ENCODE data around the gene PAXIP1. TPM values are rescaled to one million over a fixed set of nuclear protein-coding genes. Genes with fewer than 3 reads are reported as not detected.

Gene PAXIP1
- total RNA-seq, 1 donor from 2014 or later: 11.8 TPM

- no peak overlapping the region for H3K27ac ChIP-seq
- no peak for ATAC-seq
- TF ChIP-seq, protein P1, sequence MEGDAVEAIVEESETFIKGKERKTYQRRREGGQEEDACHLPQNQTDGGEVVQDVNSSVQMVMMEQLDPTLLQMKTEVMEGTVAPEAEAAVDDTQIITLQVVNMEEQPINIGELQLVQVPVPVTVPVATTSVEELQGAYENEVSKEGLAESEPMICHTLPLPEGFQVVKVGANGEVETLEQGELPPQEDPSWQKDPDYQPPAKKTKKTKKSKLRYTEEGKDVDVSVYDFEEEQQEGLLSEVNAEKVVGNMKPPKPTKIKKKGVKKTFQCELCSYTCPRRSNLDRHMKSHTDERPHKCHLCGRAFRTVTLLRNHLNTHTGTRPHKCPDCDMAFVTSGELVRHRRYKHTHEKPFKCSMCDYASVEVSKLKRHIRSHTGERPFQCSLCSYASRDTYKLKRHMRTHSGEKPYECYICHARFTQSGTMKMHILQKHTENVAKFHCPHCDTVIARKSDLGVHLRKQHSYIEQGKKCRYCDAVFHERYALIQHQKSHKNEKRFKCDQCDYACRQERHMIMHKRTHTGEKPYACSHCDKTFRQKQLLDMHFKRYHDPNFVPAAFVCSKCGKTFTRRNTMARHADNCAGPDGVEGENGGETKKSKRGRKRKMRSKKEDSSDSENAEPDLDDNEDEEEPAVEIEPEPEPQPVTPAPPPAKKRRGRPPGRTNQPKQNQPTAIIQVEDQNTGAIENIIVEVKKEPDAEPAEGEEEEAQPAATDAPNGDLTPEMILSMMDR (IDR thresholded peaks at IDR 0.05): no peak
These were observed 30.1 kb upstream of the PAXIP1 start for GRCh38 chr7:155032978-155033377.

DNA sequence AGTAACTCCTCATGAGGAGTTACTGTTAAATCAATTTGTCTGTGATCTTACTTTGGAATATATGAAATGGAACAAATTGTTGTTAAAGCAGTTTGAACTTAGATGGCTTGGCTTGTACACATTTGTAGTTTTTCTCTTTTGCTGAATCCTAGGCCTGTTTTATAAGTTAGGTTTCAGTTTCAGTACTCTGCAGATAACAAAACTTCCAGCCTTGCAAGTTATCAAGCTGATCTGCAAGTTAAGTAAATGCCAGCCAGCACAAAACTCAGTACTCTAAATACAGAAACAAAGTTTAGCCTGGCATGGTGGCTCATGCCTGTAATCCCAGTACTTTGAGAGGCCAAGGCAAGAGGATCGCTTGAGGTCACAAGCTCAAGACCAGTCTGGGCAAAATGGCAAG is 25.0 kb upstream of the PAXIP1 start:
- ATAC-seq: no peak
- TF ChIP-seq, protein P1 (IDR thresholded peaks at IDR 0.05): no peak
- Histone ChIP-seq H3K27me3 (no peaks in the 10 kb centered on the region), H3K27ac (no peak overlapping the region), H3K36me3 (no peaks in the 10 kb centered on the region), H3K4me1 (no peaks in the 10 kb centered on the region), H3K9me3 (peaks cover 9% of the 10 kb centered on the region), H3K4me3 (no peak overlapping the region)
- intact Hi-C loops (cut with DNase I): no loop called here
- DNase-seq: no peak

More at GRCh38 chr7:155032978-155033377, 30.1 kb upstream of the PAXIP1 start:
- H3K9me3 ChIP-seq: peaks cover 9% of the 10 kb centered on the region
- intact Hi-C loops (cut with DNase I): no loop called here
- no peaks in the 10 kb centered on the region for H3K4me1 ChIP-seq
- no peak for DNase-seq
- no peaks in the 10 kb centered on the region for H3K27me3 ChIP-seq
- no peaks in the 10 kb centered on the region for H3K36me3 ChIP-seq
- H3K4me3 ChIP-seq: no peak overlapping the region

DNA sequence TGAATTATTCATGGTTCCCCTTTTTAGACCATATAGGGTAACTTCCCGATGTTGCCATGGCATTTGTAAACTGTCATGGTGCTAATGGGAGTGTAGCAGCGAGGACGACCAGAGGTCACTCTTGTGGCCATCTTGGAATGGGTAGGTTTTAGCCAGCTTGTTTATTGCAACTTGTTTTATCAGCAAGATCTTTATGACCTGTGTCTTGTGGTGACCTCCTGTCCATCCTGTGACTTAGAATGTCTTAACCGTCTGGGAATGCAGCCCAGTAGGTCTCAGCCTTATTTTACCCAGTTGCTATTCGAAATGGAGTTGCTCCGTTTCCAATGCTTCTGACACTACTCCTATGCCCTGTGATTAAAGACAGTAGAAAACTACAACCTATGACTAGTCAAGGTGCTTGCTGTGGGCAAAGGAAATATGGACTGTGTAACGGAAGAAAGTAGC is 18.8 kb upstream of the PAXIP1 start:
- DNase-seq (no peak), ATAC-seq (no peak)
- no peak overlapping the region for H3K4me3 ChIP-seq
- H3K36me3 ChIP-seq: no peaks in the 10 kb centered on the region
- H3K4me1 ChIP-seq: no peaks in the 10 kb centered on the region
- H3K9me3 ChIP-seq: no peaks in the 10 kb centered on the region
- no peak overlapping the region for H3K27ac ChIP-seq
- TF ChIP-seq, protein P1 (IDR thresholded peaks at IDR 0.05): no peak
- H3K27me3 ChIP-seq: no peaks in the 10 kb centered on the region
- intact Hi-C loops (cut with DNase I): no loop called here

GRCh38 chr7:155020996-155021395 is 18.1 kb upstream of the PAXIP1 start:
- Histone ChIP-seq H3K9me3 (no peaks in the 10 kb centered on the region), H3K27me3 (no peaks in the 10 kb centered on the region), H3K27ac (no peak overlapping the region), H3K4me3 (no peak overlapping the region), H3K4me1 (no peaks in the 10 kb centered on the region), H3K36me3 (no peaks in the 10 kb centered on the region)
- ATAC-seq (no peak), DNase-seq (no peak)
- TF ChIP-seq, protein P1 (IDR thresholded peaks at IDR 0.05): no peak
- intact Hi-C loops (cut with DNase I): no loop called here

DNA sequence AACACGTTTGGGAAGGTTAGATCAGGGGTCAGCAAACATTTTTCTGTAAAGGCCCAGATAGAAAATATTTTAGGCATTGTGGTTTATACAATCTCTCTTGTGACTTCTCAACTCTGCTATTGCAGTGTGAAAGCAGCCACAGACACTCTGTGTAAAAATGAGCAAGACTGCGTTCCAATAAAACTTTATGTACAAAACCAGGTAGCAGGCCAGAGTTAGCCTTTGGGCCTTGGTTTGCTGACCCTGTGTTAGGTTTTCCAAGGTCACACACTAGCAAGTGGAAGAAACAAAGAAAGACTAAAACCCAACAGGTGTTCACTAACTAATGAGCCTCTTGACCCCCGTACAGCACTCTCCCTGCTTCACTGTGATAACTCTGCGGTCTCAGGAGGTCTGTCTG is 14.9 kb upstream of the PAXIP1 start:
- ATAC-seq: no peak
- Histone ChIP-seq H3K36me3 (no peaks in the 10 kb centered on the region), H3K4me3 (no peak overlapping the region), H3K9me3 (no peaks in the 10 kb centered on the region), H3K27ac (no peak overlapping the region), H3K4me1 (no peaks in the 10 kb centered on the region), H3K27me3 (no peaks in the 10 kb centered on the region)
- TF ChIP-seq, protein P1 (IDR thresholded peaks at IDR 0.05): no peak
- intact Hi-C loops (cut with DNase I): no loop called here
- DNase-seq: no peak

DNA sequence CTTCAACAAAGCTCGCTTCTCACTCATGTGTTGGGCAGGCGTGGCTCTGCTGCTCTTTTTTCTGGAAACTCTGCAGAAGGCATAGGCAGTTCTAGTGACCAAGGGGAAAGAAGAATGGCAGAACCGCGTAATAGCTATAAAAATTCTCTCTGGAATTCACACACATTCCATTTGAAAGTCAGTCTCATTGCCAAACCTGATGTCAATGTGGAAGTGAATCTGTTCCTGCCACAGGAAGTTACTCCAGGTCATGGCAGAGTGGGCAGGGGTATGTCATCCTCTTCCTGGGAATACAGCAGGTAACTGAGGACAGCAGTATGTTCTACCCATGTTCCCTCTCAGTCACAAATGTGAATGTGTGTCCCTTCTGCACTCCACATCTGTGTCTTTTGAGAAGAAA is 8.2 kb upstream of the PAXIP1 start:
- TF ChIP-seq, protein P1 (IDR thresholded peaks at IDR 0.05): no peak
- H3K4me1 ChIP-seq: no peaks in the 10 kb centered on the region
- no peak for ATAC-seq
- H3K4me3 ChIP-seq: no peak overlapping the region
- intact Hi-C loops (cut with DNase I): no loop called here
- H3K36me3 ChIP-seq: no peaks in the 10 kb centered on the region
- DNase-seq: no peak
- H3K27ac ChIP-seq: no peak overlapping the region
- no peaks in the 10 kb centered on the region for H3K27me3 ChIP-seq
- H3K9me3 ChIP-seq: no peaks in the 10 kb centered on the region

All from upper lobe of right lung (tissue), 1 donor.